Midbrain (tissue), 1 donor: ENCODE measurements around the gene CHN1.

Experiments
- DNase-seq: peaks from one replicate; lab custom pipeline; 2025; lab: John Stamatoyannopoulos, UW

Gene CHN1

DNA sequence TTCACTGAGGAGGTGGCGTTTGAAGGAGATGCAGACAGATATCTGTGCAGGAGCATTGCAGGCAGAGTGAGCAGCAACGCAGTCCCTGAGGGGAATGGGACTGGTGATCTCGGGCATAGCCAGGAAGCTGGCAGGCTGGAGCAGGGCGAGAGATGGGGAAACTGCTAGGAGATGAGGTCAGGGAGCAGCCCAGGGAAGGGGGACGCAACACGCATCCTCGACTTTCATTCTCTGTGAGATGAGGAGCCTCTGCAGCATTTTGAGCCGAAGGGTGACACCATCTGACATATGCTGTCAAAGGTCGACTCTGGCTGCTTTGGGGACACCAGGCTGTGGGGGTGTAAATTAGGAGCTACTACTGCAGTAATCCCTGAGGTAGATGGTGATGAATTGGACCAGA, 236.6 kb downstream of the CHN1 start:
- DNase-seq = no peak

DNA sequence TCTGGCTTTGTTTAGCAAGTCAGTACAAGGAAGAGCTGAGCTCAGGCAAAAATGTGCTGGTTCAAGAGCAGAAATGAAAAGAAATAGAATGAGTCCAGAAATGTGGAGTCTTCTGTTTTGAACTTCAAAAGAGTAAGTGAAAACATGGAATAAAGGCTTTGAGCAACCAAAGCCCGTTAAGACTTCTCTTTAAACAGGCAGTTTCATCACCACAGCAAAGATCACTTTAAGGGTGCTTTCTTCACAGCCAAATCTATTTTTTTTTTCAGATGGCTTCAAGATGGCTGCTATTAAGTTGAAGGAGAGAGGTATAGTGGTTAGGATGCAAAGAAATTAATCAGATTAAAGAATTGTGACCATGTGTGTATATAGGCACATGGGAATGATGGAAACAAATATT, 238.9 kb downstream of the CHN1 start:
- DNase-seq = no peak

DNA sequence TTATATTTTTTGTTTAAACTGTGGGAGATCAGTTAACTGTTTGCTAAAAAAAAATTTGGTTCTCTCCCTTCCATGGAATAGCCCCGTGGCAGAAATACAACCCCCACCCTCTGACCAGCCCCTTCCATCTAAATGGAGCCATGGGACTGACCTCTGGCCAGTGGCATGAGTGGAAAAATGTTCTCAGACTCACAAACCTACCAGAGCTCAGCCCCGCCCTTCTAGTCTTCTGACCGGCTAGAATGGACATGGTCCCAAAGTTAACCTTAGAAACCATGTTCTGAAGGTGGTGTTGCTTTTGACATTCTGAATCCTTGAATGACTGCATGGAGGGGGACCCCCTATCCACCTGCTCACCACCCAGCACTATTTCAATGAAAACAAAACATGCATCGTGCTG, 239.6 kb downstream of the CHN1 start:
- no peak for DNase-seq

DNA sequence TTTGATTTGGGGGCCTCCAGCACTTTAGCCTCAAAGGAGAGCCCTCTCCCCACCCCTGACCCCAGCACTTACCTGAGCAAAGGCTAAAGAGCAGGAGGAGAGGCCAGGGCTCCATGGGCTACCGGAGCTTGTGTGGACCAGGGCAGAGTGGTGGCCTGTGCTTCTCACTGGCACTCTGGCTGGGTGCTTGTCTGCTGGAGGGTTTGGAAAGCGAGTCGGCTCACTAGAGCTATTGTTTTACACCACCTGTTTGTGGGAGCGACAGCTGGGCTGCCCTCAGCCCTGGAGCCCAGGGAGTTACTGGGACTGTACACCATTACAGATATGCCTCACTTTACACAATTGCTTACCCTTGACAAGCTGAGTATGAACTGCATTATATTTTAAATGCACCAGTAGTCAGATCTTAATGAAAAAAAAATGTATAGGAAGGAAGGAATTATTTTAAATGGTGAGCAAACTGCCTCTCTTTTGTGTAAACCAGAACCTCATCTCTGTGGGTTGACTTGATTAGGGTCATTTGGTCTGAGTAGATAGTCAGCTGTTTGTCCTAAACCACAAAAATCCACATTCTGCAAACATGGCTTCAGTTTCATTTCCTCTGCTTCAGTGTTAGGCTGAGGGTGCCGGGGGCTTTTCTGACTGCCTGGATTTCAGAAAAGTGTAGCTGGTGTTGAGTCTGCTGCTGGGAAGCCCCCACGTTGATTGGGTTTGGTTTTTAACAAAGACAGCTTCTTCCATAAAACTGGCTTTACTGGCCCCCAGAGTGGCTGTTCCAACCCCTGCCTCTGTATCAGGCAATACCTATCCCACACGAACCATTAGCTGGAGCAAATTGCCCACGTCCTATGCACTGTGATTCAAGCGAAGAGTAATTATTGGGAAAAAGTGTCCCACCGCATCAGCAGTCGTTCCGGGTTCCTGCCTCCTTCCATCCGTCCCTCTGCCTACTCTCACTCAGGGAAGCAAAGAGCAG, 240.6 kb downstream of the CHN1 start, which contains the start of gene CHRNA1:
CHRNA1 (minus strand) TSS at position 193 of the 976 bp plus-strand sequence; CDS start at position 115, 78 bp downstream.
- no peak for DNase-seq

DNA sequence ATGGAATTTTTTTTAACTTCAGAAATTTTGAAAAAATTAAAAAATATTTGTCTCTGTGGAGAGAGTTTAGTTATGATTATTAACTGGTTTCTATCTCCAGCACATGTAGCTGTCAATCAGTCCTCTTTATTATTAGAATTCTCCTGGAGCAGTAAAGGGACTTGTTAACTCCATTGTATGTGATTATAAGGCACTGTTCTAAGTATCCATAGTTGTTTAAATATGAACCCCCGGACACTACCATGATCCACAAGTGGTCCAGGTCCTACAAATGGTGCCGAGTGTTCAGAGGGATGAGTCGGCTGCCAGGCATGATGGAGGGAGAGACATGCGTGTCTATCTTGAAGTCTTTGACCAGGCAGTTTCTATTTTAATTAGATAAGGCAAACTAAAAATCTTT, 241.4 kb downstream of the CHN1 start:
- DNase-seq = no peak

DNA sequence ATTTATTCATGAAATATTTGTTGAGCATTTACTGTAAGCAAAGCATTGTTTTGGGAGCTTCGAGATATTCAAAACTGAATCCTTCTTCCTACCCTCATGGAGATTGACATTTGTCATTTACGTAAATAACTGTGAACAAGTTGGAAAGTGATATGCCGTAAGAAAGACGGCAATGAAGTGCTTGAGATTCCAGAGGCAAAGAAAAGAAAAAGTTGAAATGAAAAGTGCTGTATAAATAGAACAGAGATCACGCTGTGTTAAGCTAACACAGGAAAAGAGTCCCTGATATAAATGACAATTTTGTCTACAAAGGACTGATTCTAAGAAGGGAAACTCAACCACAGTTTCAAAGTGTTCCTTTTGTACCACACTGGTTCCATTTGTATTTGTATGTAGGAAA, 242.7 kb downstream of the CHN1 start:
- no peak for DNase-seq

DNA sequence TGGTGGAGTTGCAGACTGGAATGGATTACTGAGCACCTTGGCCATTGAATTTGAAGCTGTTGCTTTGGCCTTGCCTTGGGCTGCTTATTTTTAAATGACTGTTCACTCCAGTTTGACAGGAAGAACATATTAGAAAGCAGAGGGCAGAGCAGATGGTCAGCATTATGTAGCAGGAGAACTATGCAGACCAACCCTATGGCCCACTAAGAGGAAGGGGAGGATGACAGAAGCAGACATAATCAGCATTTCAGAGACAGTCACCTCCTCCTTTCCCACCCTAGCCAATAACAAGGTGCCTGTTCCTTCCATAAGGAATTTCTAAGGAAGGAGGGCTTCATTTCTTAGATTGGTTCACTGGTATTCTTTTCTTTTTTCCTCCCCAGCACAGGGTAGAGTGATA, 243.3 kb downstream of the CHN1 start:
- DNase-seq = no peak

DNA sequence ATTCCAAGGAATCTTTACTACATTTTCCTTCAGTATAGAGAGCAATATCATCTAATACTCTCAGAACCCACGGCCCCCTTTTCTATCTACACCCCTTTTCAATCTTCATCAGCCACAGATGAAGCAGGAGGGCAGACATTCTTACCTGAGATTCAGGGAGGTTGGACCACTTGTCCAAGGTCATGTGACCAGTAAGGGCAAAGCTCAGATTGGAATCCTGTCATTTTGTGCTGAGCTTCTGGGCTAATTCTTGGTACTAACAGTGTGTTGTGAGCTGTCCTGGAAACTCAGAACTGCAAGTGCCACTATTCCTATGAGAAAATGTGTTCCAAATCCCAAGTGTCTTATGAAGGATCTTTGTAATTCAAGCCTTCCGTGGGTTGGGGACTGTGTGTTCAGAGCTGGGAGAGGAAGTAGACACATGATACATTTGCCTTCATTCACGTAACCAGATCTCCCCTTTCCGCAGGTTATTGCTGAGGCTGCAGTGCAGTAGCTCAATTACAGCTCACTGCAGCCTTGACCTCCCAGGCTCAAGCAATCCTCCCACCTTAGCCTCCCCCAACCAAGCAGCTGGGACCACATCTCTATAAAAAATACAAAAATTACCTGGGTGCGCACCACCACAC, 244.2 kb downstream of the CHN1 start:
- no peak for DNase-seq

DNA sequence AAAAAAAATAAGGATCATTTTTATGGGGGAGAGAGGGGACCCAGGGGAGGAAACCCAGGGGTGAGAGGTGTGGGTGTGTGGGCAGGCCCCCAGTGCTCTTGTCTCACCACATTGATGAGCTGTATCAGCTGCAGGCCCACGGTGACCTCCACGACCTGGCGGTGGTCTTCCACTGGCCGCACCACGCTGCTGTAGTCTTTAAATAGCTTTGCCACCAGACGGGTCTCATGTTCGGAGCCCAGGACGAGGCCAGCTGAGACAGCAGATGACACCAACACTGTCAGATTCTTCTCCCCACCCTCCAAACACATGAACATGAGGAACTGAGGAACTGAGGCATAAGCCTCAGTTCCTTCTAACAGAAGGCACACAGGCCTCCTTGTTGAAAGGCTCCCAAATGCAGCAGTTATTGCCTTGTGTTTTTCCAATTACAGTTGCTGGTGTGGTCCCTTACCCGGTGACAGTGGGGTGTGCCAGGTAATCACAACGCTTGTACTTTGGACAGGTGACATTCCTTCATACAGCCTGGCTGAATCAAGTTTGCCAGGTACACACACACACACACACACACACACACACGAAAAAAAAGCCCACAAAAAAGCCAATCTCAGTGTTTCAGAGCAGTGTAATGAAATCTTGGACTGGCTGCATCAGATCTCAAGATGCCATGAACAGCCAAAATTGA, 245.7 kb downstream of the CHN1 start:
- DNase-seq = no peak

DNA sequence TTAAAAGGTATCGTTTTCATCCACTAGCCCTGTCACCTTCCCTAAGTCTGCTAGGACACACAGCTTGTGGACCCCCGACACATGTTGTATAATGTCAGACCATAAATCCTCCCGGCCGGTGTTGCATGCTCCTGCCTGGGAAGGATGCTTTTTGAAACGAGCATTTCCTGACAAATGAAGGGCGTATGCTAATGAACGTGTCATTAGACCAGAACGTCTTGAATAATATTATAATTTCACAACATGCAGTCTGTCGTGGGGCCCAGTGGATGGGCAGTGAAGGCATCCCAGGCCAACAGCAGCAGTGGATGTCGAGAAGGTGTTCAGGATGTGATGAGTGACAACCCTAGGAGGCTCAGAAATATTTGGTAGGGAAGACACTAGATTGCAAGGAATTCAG, 248.4 kb downstream of the CHN1 start:
- DNase-seq = no peak

DNA sequence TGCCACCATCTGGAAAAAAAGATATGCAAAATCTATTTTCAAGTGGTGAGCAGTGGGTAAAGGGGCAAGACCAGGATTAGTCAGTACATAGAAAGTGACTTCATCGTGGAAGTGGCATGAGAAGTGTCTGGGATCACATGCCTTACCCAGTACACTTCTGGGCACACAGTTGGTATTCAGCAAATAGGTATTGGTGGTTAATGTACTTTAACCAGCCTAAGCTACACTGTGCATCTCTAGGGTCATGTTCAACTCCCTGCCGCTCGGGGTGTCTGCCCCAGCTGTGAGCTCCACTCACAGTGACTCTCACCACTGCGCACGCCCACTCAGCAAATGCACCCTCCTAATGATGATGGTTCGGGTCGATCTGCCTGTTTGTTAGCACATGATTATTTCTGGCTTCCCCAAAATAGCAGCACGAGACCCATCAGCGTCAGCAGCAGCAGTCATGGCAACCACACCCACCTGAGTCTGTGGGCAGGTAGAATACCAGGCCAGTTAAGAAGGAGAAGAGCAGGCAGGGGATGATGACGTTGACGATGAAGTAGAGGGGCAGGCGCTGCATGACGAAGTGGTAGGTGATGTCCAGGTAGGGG, 252.0 kb downstream of the CHN1 start:
- DNase-seq = no peak

DNA sequence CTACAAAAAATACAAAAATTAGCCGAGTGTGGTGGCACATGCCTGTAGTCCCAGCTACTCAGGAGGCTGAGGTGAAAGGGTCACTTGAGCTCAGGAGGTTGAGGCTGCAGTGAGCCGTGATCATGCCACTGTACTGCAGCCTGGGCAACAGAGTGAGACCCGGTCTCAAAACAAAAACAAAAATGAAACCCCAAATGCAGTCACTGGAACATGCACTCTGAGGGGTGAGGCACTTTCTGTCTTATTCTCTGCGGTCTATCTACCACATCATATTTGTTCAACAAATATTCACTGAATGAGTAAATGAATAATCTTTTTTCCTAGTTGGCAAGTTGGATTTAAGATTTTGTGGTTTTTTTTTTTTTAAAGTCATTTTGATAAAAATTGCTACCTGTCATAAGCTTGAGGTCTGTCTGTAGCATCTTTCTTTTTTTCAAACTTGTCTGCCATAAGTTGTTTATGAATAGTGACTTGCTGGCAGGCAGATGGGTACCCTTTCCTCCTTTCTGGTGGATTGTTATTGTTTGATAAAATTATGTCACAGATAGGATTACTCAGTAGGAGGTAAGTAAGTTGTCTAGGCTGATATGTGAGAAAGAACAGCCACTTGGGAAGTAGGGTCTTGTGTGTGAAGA, 252.7 kb downstream of the CHN1 start:
- no peak for DNase-seq

DNA sequence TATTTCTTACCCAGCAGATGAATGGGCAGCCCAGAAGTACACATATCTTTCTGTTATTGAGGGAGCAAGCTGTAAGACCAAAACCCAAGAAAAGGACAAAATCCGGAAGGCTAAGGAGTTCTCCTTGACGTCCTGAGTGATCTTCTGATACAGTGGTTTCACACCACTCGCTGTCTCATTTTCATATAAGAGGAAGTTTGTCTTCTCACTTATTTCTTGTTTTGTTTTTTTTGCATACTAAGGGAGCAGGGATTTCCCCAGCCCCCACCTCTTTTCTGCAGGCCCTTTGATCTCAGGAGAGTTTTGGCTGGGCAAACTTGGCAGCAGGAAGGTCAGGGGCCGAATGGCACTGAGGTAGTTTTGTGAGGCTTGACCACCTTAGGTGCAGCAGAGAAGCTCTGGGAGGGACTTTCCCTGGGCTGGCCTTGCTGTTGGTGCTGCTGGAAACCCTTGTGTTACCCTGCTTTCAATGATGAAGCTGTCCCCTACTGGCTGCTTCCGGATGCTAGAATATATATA, 254.2 kb downstream of the CHN1 start:
- DNase-seq = no peak

DNA sequence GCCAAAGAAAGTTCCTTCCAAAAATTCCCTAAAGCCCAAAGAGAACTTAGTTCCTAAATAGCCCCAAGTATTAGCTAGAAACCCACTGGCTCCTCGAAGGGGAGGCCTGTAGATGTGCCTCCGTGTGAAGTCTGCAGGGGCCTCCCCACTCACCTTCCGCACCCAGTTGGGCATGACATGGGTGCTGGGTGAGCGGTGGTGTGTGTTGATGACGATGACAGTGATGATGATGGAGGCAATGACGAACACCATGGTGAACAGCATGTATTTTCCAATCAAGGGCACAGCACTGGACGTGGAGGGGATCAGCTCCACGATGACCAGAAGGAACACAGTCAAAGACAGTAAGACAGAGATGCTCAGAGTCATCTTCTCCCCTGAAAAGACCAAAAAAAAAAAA, 255.4 kb downstream of the CHN1 start:
- DNase-seq = no peak

DNA sequence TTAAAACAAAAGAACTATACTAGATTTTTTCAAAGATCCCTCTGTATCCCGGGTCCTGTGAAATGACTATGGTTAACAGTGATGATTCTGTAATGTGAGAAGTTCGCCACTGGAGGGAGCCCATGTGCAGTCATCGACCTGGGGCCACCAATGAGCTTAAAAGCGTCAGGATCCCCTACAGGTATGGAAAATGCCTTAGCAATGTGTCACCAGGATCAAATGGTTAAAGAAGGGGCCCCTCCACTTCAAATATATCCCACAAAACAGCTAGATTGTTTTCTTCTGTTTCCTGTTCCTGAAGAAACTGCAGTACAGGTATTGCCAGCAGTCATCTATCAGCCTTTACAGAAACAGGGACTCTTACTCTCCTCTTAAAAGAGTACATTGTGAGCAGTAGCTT, 256.2 kb downstream of the CHN1 start:
- peak; percentile 61 for DNase-seq
